GM04503 (cell line): ENCODE measurements around the gene GLI3.

Experiments
- DNase-seq: peaks from one replicate; pipeline ENCODE4 v3.0.0-alpha.2; 2012; ENCODE audit warnings: low read depth

Gene GLI3

GRCh38 chr7:41925946-41926345 is 311.1 kb downstream of the GLI3 start:
- DNase-seq: no peak

DNA sequence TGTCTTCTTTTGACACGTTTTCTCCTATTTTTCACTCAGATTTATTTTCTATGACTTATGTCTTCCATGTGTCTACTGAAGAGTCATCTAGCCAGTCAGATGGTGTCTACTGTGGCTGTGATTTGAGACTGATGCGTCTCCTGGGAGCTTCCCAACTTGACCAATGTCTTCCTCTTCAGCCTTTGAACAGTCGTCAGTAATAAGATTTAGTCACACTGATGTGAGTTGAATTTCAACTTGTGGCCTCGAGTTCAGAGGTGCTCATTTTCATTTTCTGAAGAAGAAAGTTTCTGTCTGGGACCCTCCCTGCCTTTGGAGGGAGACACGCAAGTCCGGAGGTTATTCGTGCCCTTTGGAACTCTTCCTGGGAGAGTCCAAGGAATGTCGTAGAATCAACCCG is 312.2 kb downstream of the GLI3 start:
- no peak for DNase-seq

GRCh38 chr7:41922373-41922772 is 314.6 kb downstream of the GLI3 start:
- no peak for DNase-seq

DNA sequence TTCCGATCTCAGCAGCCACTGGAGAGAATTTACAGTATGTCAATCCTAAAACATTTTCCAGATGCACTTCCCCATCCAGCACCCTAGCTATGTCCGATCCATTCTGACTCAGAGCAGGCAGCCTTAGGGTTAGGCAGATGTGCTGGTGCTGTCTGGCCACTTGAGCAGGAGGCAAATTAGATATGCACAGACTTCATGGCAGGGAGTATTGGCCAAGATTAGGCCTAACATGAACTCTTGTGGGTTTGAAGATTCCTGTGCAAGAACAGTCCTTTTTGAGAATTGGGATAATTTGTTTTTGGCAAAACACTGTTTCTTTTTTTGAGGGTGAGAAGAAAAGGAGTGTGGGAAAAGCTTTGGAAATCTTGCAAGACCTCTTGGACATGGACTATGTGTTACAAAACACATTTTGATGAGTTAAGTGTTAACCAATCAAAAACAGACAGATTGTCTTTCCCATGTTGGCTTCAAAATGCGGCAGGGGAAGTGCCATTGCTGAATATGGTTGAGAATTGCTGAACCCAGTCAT is 315.5 kb downstream of the GLI3 start:
- peak; percentile 96 for DNase-seq

- no peak for DNase-seq
Measured at GRCh38 chr7:41918597-41918996, 318.4 kb downstream of the GLI3 start.

GRCh38 chr7:41916450-41916927 is 320.5 kb downstream of the GLI3 start:
- peak; percentile 100 for DNase-seq

- no peak for DNase-seq
Measured at GRCh38 chr7:41915871-41916270, 321.1 kb downstream of the GLI3 start.

DNA sequence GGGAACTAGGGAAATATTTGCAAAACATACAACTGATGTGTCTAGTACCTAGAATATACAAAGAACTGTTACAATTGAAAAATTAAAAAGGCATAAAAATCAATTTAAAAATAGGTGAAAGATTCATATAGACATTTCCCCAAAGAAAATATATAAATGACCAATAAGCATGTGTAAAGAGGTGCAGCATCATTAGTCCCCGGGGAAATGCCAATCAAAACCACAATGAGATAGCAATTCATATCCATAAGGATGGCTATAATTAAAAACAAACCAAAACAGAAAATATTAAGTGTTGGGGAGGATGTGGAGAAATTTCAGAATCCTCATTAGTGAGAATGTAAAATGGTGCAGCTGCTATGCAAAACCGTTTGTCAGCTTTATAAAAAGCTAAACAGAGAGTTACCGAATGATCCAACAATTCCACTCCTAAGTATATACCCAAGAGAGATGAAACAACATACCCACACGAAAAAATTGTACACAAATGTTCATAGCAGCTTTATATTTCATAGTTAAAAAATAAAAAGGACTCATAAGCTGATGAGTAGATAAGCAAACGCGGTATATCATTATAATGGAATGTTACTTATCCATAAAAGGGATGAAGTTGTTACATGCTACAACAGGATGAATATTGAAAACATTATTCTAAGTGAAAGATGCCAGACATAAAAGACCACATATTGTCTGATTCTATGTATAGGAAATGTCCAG is 324.0 kb downstream of the GLI3 start:
- DNase-seq: no peak

DNA sequence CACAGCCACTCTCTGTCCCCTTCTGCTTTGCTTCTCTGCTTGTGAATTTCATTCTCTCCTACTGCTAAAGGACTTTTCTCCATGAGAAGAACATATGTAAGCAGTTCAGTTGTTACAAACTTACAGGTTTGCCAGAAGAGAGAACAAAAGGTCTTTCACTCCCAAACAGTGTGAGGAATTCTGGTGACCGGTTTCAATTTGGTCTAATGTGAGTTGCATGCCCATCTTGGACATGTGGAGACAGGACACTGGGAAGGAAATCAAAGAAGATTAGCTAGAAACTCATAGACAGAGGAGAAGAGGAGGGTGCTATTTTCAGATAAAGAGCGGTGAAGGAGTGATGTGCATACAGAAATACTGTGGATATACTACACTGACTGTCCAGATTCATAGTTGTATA is 324.6 kb downstream of the GLI3 start:
- no peak for DNase-seq

- peak; percentile 77 for DNase-seq
Measured at GRCh38 chr7:41911792-41912191, 325.2 kb downstream of the GLI3 start.
